Left lung (tissue), 10 donors: Measurements from ENCODE around the gene DST. TPM values are rescaled to one million over a fixed set of nuclear protein-coding genes. Genes with fewer than 3 reads are reported as not detected.

Experiments used
- ATAC-seq: fragments of 200-7000 bp; cut with Tn5 transposase; one replicate; pipeline ENCODE4 v1.9.1; 2020; ENCODE audit warnings: moderate library complexity
- DNase-seq, 4 donors: peaks; one replicate each; pipeline ENCODE4 v3.0.0-alpha.2; 2013 to 2020
- H3K27ac ChIP-seq, 2 donors: fragments of 200-600 bp; sonication (generic) in 1 of 2; one replicate each; pipeline versions ENCODE4 v1.5.0 to v1.8.0; 2020 to 2021
- H3K27me3 ChIP-seq, 2 donors: fragments of 200-600 bp; sonication (generic) in 1 of 2; one replicate each; pipeline versions ENCODE4 v1.5.0 to v1.8.0; 2020 to 2021
- H3K36me3 ChIP-seq, 2 donors: fragments of 200-600 bp; sonication (generic) in 1 of 2; one replicate each; pipeline versions ENCODE4 v1.5.0 to v1.8.0; 2020 to 2021
- H3K4me1 ChIP-seq, 2 donors: fragments of 200-600 bp; one replicate each; pipeline ENCODE4 v1.8.0; 2021
- H3K4me3 ChIP-seq, 2 donors: fragments of 200-600 bp; sonication (generic) in 1 of 2; one replicate each; pipeline versions ENCODE4 v1.5.0 to v1.8.0; 2020 to 2021; ENCODE audit warnings: mild to moderate bottlenecking in 1 of 2
- H3K9me3 ChIP-seq, 2 donors: fragments of 200-600 bp; sonication (generic) in 1 of 2; one replicate each; pipeline versions ENCODE4 v1.5.0 to v1.8.0; 2020 to 2021
- CTCF ChIP-seq, 2 donors: fragments of 200-600 bp; sonication (generic) in 1 of 2; IDR thresholded peaks; one replicate each; pipeline versions ENCODE4 v1.5.0 to v1.8.0; 2021; ENCODE audit warnings: antibody characterized with exemption in 2 of 2
- intact Hi-C, 2 donors: fragments of 100-400 bp; cut with DNase I; formaldehyde crosslinking; loops; one replicate each; pipeline versions ENCODE4 v1.11.2 to v1.14.2; 2022
- polyA plus RNA-seq, 6 donors: library from polyadenylated mRNA; unstranded; fragments of 120-200 nt; gene quantifications; one replicate each; pipeline ENCODE4 v1.2.1, GENCODE V29; 2013; ENCODE audit not compliant: insufficient read length in 6 of 6
- total RNA-seq, 2 donors: library from RNA; stranded (reverse); fragmentation: NEBNext Ultra II Directional; extraction: Animal tissue kit (Norgen Biotek cat#: 25700); gene quantifications; one replicate each; pipeline ENCODE4 v1.2.1, GENCODE V29; 2021
- donor health status: DM: no; HTN: yes; CAD: no.
- donor health status: DM: no; HTN: no; CAD: no.

The DST gene
- total and polyA plus RNA-seq, 8 donors: 290 to 636 (median 504) TPM

GRCh38 chr6:56659721-56660380 lies 17.2 kb upstream of the DST start:
- intact Hi-C loops: no loop called here
- Histone ChIP-seq H3K4me3 (no peak overlapping the region), H3K27me3 (no peaks in the 10 kb centered on the region), H3K27ac (no peak overlapping the region), H3K36me3 (no peaks in the 10 kb centered on the region), H3K4me1 (peaks cover 5 to 6% of the 10 kb centered on the region in 2 donors), H3K9me3 (no peaks in the 10 kb centered on the region)
- DNase-seq (no peak), ATAC-seq (peak; percentile 20)
- TF ChIP-seq CTCF (IDR thresholded peaks at IDR 0.05): no peak

GRCh38 chr6:56658326-56658725 lies 15.6 kb upstream of the DST start:
- Histone ChIP-seq H3K36me3 (no peaks in the 10 kb centered on the region), H3K9me3 (no peaks in the 10 kb centered on the region), H3K4me1 (peaks cover 5 to 6% of the 10 kb centered on the region in 2 donors), H3K27me3 (no peaks in the 10 kb centered on the region), H3K27ac (no peak overlapping the region), H3K4me3 (no peak overlapping the region)
- no peak for TF ChIP-seq CTCF (IDR thresholded peaks at IDR 0.05)
- intact Hi-C loops: no loop called here
- DNase-seq (no peak), ATAC-seq (no peak)

GRCh38 chr6:56657354-56657753 lies 14.7 kb upstream of the DST start:
- intact Hi-C loops: no loop called here
- no peak overlapping the region for H3K27ac ChIP-seq
- H3K4me1 ChIP-seq: peaks cover 8 to 13% of the 10 kb centered on the region in 2 donors
- H3K4me3 ChIP-seq: no peak overlapping the region
- no peak for TF ChIP-seq CTCF (IDR thresholded peaks at IDR 0.05)
- no peaks in the 10 kb centered on the region for H3K27me3 ChIP-seq
- H3K9me3 ChIP-seq: no peaks in the 10 kb centered on the region
- ATAC-seq: no peak
- no peak for DNase-seq
- no peaks in the 10 kb centered on the region for H3K36me3 ChIP-seq

GRCh38 chr6:56656466-56656865 lies 13.8 kb upstream of the DST start:
- Histone ChIP-seq H3K27me3 (no peaks in the 10 kb centered on the region), H3K9me3 (no peaks in the 10 kb centered on the region), H3K4me3 (no peak overlapping the region), H3K27ac (no peak overlapping the region), H3K4me1 (peaks cover 10 to 18% of the 10 kb centered on the region in 2 donors), H3K36me3 (no peaks in the 10 kb centered on the region)
- ATAC-seq: no peak
- no peak for TF ChIP-seq CTCF (IDR thresholded peaks at IDR 0.05)
- intact Hi-C loops: no loop called here
- DNase-seq: no peak

GRCh38 chr6:56655996-56656395 lies 13.3 kb upstream of the DST start:
- no peak overlapping the region for H3K27ac ChIP-seq
- peaks cover 10 to 18% of the 10 kb centered on the region in 2 donors for H3K4me1 ChIP-seq
- DNase-seq (no peak), ATAC-seq (no peak)
- intact Hi-C loops: no loop called here
- H3K9me3 ChIP-seq: no peaks in the 10 kb centered on the region
- no peak overlapping the region for H3K4me3 ChIP-seq
- no peak for TF ChIP-seq CTCF (IDR thresholded peaks at IDR 0.05)
- H3K27me3 ChIP-seq: no peaks in the 10 kb centered on the region
- no peaks in the 10 kb centered on the region for H3K36me3 ChIP-seq
